ENCODE measurements around the gene PLXNC1.

PLXNC1 gene

GRCh38 chr12:94135896-94136295, 12.5 kb upstream of the PLXNC1 start:
- no peak for DNase-seq

GRCh38 chr12:94139816-94140215, 8.6 kb upstream of the PLXNC1 start:
- DNase-seq: no peak

- DNase-seq: peak; percentile 56
Measured at GRCh38 chr12:94140556-94140955, 7.8 kb upstream of the PLXNC1 start.

- no peak for DNase-seq
Measured at GRCh38 chr12:94141004-94141764, 7.2 kb upstream of the PLXNC1 start.

- DNase-seq: no peak
Measured at GRCh38 chr12:94141892-94142291, 6.5 kb upstream of the PLXNC1 start.

- DNase-seq: no peak
Measured at GRCh38 chr12:94143438-94143837, 4.9 kb upstream of the PLXNC1 start.

- no peak for DNase-seq
Measured at GRCh38 chr12:94143951-94144350, 4.4 kb upstream of the PLXNC1 start.

GRCh38 chr12:94144781-94145180, 3.6 kb upstream of the PLXNC1 start:
- DNase-seq: no peak

- no peak for DNase-seq
Measured at GRCh38 chr12:94145191-94145983, 3.0 kb upstream of the PLXNC1 start.

GRCh38 chr12:94146166-94146936, 2.0 kb upstream of the PLXNC1 start:
- DNase-seq: no peak

GRCh38 chr12:94147387-94147990, 888 bp upstream of the PLXNC1 start:
- no peak for DNase-seq

GRCh38 chr12:94148739-94149118, 352 bp downstream of the PLXNC1 start:
- no peak for DNase-seq

GRCh38 chr12:94149119-94149780, 873 bp downstream of the PLXNC1 start:
- DNase-seq: peak; percentile 54

GRCh38 chr12:94149781-94150239, 1.4 kb downstream of the PLXNC1 start:
- DNase-seq: peak; percentile 42

GRCh38 chr12:94150240-94151121, 2.1 kb downstream of the PLXNC1 start:
- DNase-seq: peak; percentile 41

GRCh38 chr12:94151582-94151981, 3.2 kb downstream of the PLXNC1 start:
- DNase-seq: no peak

- DNase-seq: no peak
Measured at GRCh38 chr12:94152292-94153078, 4.1 kb downstream of the PLXNC1 start.

GRCh38 chr12:94157181-94157580, 8.8 kb downstream of the PLXNC1 start:
- no peak for DNase-seq

GRCh38 chr12:94157981-94158411, 9.6 kb downstream of the PLXNC1 start:
- no peak for DNase-seq

- DNase-seq: no peak
Measured at GRCh38 chr12:94158666-94159065, 10.3 kb downstream of the PLXNC1 start.

Data from activated CD4-positive, CD25-positive, alpha-beta regulatory T cell treated with anti-CD3 and anti-CD28 coated beads, Interleukin-2, amount 50 U/mL, for 72 hours (primary cell).